ENCODE results near the gene PPP1R27.

DNA sequence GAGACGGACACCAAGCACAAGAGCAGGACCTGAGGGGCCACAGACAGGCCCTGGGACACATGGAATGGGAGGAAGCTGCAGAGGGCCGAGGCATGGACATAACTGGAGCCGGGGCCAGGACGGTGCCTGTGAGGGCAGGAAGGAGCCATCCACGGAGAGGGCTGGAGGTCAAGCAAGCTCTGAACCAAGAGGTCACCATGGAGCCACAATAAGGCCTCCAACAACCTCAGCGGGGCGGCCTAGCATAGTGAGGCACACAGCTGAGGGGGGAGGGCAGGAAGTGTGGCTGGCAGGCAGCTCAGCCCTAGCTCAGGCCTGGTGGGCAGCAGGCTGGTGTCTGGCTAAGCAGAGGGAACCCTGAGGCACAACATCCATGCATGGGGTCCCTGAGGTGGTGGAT is 6.2 kb downstream of the PPP1R27 start:
- TF ChIP-seq POLR2A (IDR thresholded peaks at IDR 0.05; ENCODE audit: low read depth, low read length) = no peak
- no peak for TF ChIP-seq POLR2AphosphoS5 (IDR thresholded peaks at IDR 0.05; ENCODE audit: low read depth, low read length)
- no peak for TF ChIP-seq TAF1 (IDR thresholded peaks at IDR 0.05; ENCODE audit: borderline replicate concordance, low read depth, low read length)

All from GM12892 (cell line).